B cell (primary cell): ENCODE data around the gene HMOX2. TPM values are rescaled to one million over a fixed set of nuclear protein-coding genes. Genes with fewer than 3 reads are reported as not detected.
A peak's percentile ranks its signal among the peaks of the same experiment; 100 is the strongest.

Source experiments
- ATAC-seq: fragments of 200-7000 bp; cut with Tn5 transposase; one replicate; pipeline ENCODE4 v1.10.0; 2021; ENCODE audit warnings: low read depth, mild to moderate bottlenecking, moderate number of reproducible peaks, moderate library complexity
- CTCF ChIA-PET: fragments of 350-600 bp; sonication (Branson Sonifier 250); formaldehyde crosslinking; loops from one replicate; lab custom pipeline; 2021; ENCODE audit warnings: antibody characterized with exemption, inconsistent platforms; lab: Charles Lee
- POLR2A ChIA-PET: fragments of 350-600 bp; sonication (Branson Sonifier 250); formaldehyde crosslinking; loops from one replicate; lab custom pipeline; 2021; ENCODE audit warnings: antibody characterized with exemption; lab: Charles Lee
- DNase-seq: peaks from one replicate; pipeline ENCODE4 v3.0.0; 2013
- H2AFZ ChIP-seq: 2 replicates; pipeline ENCODE4 v1.6.1; 2012; ENCODE audit warnings: mild to moderate bottlenecking, low read depth, low read length; ENCODE audit not compliant: insufficient read depth, poor library complexity, severe bottlenecking
- H3K27ac ChIP-seq, 2 donors: 1 replicate in 1 of 2; 2 replicates in 1 of 2; pipeline ENCODE4 v1.5.1; 2012 to 2013; ENCODE audit warnings: low read length in 2 of 2, mild to moderate bottlenecking in 2 of 2, moderate library complexity in 1 of 2
- H3K27me3 ChIP-seq, 4 experiments: fragments of 200-600 bp in 1 of 4; sonication (generic) in 1 of 4; replicated peaks in 1 of 4; 1 replicate in 2 of 4; 2 replicates in 2 of 4; pipeline versions ENCODE4 v1.6.1 to v1.7.0; 2013 to 2016; ENCODE audit warnings: low read length in 3 of 4, mild to moderate bottlenecking in 2 of 4, mixed read lengths in 1 of 4, moderate library complexity in 1 of 4; ENCODE audit not compliant: insufficient read depth in 4 of 4, control insufficient read depth in 3 of 4; ENCODE audit errors: control extremely low read depth in 1 of 4
- H3K36me3 ChIP-seq, 2 experiments: replicated peaks in 1 of 2; 1 replicate in 1 of 2; 2 replicates in 1 of 2; pipeline versions ENCODE4 v1.6.1 to v1.7.1; 2013; ENCODE audit warnings: low read length in 1 of 2; ENCODE audit not compliant: insufficient read depth in 2 of 2, control insufficient read depth in 1 of 2; ENCODE audit errors: control extremely low read depth in 1 of 2, extremely low read depth in 1 of 2
- H3K4me1 ChIP-seq, 2 donors: fragments of 200-600 bp in 1 of 2; sonication (generic) in 1 of 2; 1 replicate in 1 of 2; 2 replicates in 1 of 2; pipeline versions ENCODE4 v1.5.1 to v1.6.1; 2013 to 2017; ENCODE audit warnings: low read length in 2 of 2; ENCODE audit not compliant: control insufficient read depth in 2 of 2, insufficient read depth in 2 of 2
- H3K4me2 ChIP-seq: replicated peaks from 2 replicates; pipeline ENCODE3; 2012; ENCODE audit warnings: mild to moderate bottlenecking, low read depth, low read length; ENCODE audit not compliant: poor library complexity, severe bottlenecking
- H3K4me3 ChIP-seq, 5 experiments: fragments of 200-600 bp in 1 of 5; sonication (generic) in 1 of 5; 1 replicate in 3 of 5; 2 replicates in 2 of 5; pipeline versions ENCODE4 v1.5.1 to v1.7.0; 2011 to 2016; ENCODE audit warnings: low read length in 4 of 5, mild to moderate bottlenecking in 4 of 5, low read depth in 2 of 5, control low read depth in 1 of 5, moderate library complexity in 1 of 5; ENCODE audit not compliant: insufficient read depth in 1 of 5; ENCODE audit errors: control extremely low read depth in 1 of 5, extremely low read depth in 1 of 5
- H3K79me2 ChIP-seq: fragments of 200-600 bp; sonication (generic); one replicate; pipeline ENCODE4 v1.6.0; 2016; ENCODE audit warnings: low read length; ENCODE audit not compliant: control insufficient read depth, insufficient read depth
- H3K9ac ChIP-seq: fragments of 200-600 bp; sonication (generic); 2 replicates; pipeline ENCODE4 v1.6.1; 2017; ENCODE audit warnings: mild to moderate bottlenecking, low read length, moderate library complexity
- H3K9me3 ChIP-seq, 3 donors: one replicate each; pipeline versions ENCODE4 v1.6.1 to v1.7.1; 2013; ENCODE audit warnings: low read length in 2 of 3; ENCODE audit not compliant: control insufficient read depth in 2 of 3, insufficient read depth in 1 of 3; ENCODE audit errors: control extremely low read depth in 1 of 3
- H4K20me1 ChIP-seq: 2 replicates; pipeline ENCODE4 v1.6.0; 2012; ENCODE audit warnings: mild to moderate bottlenecking, low read length; ENCODE audit not compliant: insufficient read depth, control insufficient read depth, poor library complexity, severe bottlenecking
- H3K27ac Mint-ChIP-seq: one replicate; pipeline ENCODE4 v1.8.0; 2021; ENCODE audit warnings: mixed read lengths
- H3K27me3 Mint-ChIP-seq: one replicate; pipeline ENCODE4 v1.8.0; 2021; ENCODE audit warnings: mixed read lengths
- H3K4me1 Mint-ChIP-seq: one replicate; pipeline ENCODE4 v1.8.0; 2021; ENCODE audit warnings: mixed read lengths
- H3K4me3 Mint-ChIP-seq: one replicate; pipeline ENCODE4 v1.8.0; 2021; ENCODE audit warnings: mixed read lengths
- H3K9me3 Mint-ChIP-seq: one replicate; pipeline ENCODE4 v1.8.0; 2022; ENCODE audit warnings: mixed read lengths; ENCODE audit not compliant: insufficient read depth
- CTCF ChIP-seq: fragments of 200-600 bp; IDR thresholded peaks from one replicate; pipeline ENCODE4 v1.8.0; 2022; ENCODE audit warnings: antibody characterized with exemption, mild to moderate bottlenecking
- EZH2 ChIP-seq: IDR thresholded peaks from 2 replicates; pipeline ENCODE4 v1.6.1; 2012; ENCODE audit warnings: borderline replicate concordance, low read depth, mild to moderate bottlenecking, moderate library complexity, low read length; ENCODE audit not compliant: insufficient read depth, poor library complexity, severe bottlenecking
- WGBS: methylation state at CpG from one replicate; pipeline ENCODE4 v1.1.5; 2013; ENCODE audit warnings: missing lambda C conversion rate; ENCODE audit not compliant: insufficient coverage; 5-methylcytosine and 5-hydroxymethylcytosine counted together
- intact Hi-C: fragments of 100-400 bp; cut with micrococcal nuclease; formaldehyde crosslinking; loops from one replicate; pipeline ENCODE4 v1.10.0; 2022
- polyA plus RNA-seq: library from polyadenylated mRNA; depleted of rRNA; stranded (reverse); fragments of >200 nt; gene quantifications from 2 replicates; pipeline ENCODE4 v1.2.3, GENCODE V29; 2012
- total RNA-seq, 2 donors: library from RNA; stranded (reverse); fragments of 120-200 nt in 1 of 2; gene quantifications; 1 replicate in 1 of 2; 2 replicates in 1 of 2; pipeline versions ENCODE4 v1.2.3 to v1.2.4, GENCODE V29; 2013 to 2022

The HMOX2 gene
- total and polyA plus RNA-seq, 2 donors (not counting 1 experiment from before 2014, with no cell fraction given): 36.5 to 39.0 TPM

DNA sequence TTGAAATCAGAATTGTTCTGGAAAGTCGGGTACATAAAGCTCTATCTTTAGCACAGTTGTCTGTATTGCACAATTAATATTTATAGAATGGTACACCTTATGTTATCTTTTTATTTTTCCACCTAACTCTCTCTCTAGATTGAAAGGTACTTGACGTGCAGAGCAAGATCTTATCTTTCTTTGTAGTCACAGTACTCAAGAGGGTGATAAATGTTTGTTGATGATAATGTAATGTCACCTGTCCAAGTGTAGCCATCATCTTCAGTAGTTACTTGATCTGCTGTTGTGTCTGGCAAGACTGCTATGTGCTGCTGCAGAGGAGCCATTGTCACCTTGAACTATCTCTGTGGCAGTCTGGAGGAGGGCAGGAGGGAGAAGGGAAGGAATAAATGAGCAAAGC lies 5.3 kb downstream of the HMOX2 start:
- H3K4me1 ChIP-seq: peaks cover 6 to 14% of the 10 kb centered on the region in 2 donors
- CTCF ChIA-PET: interaction anchor here (0.6 kb wide), 1 partner anchor 10 kb away, joined by 3 read pairs; no protein-coding TSS in a partner anchor
- peak overlapping the region in 1 of 2 donors; percentile 13 for H3K27ac ChIP-seq

GRCh38 chr16:4481963-4482362 lies 5.8 kb downstream of the HMOX2 start:
- Mint-ChIP-seq H3K27me3 (no peaks in the 10 kb centered on the region), H3K9me3 (no peaks in the 10 kb centered on the region), H3K4me3 (no peak overlapping the region), H3K27ac (no peak overlapping the region), H3K4me1 (peaks cover 21% of the 10 kb centered on the region)
- WGBS: no CpG with 5 or more reads among the region's 1 CpG
- Histone ChIP-seq H3K27ac (peak overlapping the region in 1 of 2 donors; percentile 13), H3K27me3 (no peaks in the 10 kb centered on the region), H3K4me3 (no peak overlapping the region), H3K4me2 (no peak overlapping the region), H2AFZ (no peak overlapping the region), H4K20me1 (peaks cover 35% of the 10 kb centered on the region), H3K79me2 (peaks cover 93% of the 10 kb centered on the region), H3K36me3 (peaks cover 0 to 25% of the 10 kb centered on the region in 2 experiments), H3K9ac (no peak overlapping the region), H3K4me1 (peaks cover 6 to 11% of the 10 kb centered on the region in 2 donors), H3K9me3 (no peaks in the 10 kb centered on the region)
- intact Hi-C loops: no loop called here
- no peak for ATAC-seq
- TF ChIP-seq CTCF (no peak), EZH2 (no peak)
- DNase-seq: no peak
- POLR2A ChIA-PET: no interaction called here
- CTCF ChIA-PET: no interaction called here

More for the DNA sequence above, 5.3 kb downstream of the HMOX2 start:
- Histone ChIP-seq H3K9ac (no peak overlapping the region), H4K20me1 (peaks cover 35% of the 10 kb centered on the region), H3K79me2 (peaks cover 93% of the 10 kb centered on the region), H3K4me2 (no peak overlapping the region), H3K27me3 (no peaks in the 10 kb centered on the region), H2AFZ (no peak overlapping the region), H3K36me3 (peaks cover 0 to 20% of the 10 kb centered on the region in 2 experiments), H3K4me3 (no peak overlapping the region), H3K9me3 (no peaks in the 10 kb centered on the region)
- Mint-ChIP-seq H3K9me3 (no peaks in the 10 kb centered on the region), H3K4me3 (no peak overlapping the region), H3K27ac (peak overlapping the region; percentile 16), H3K27me3 (no peaks in the 10 kb centered on the region), H3K4me1 (peaks cover 23% of the 10 kb centered on the region)
- DNase-seq (no peak), ATAC-seq (no peak)
- POLR2A ChIA-PET: interaction anchor here (0.9 kb wide), 1 partner anchor 16 kb away, joined by 4 read pairs; no protein-coding TSS in a partner anchor
- no CpG with 5 or more reads among the region's 2 CpGs for WGBS
- intact Hi-C loops: no loop called here
- TF ChIP-seq EZH2: no peak
- no peak for TF ChIP-seq CTCF
